H1 (cell line): ENCODE data around the gene PMM2. TPM values are rescaled to one million over a fixed set of nuclear protein-coding genes. Genes with fewer than 3 reads are reported as not detected.

Experiments
- MAFK ChIP-seq: IDR thresholded peaks from 2 replicates; pipeline ENCODE4 v1.6.1; 2012; ENCODE audit warnings: low read depth, mild to moderate bottlenecking, improper control_type of control experiment, low read length
- PHF8 ChIP-seq: fragments of 200-600 bp; sonication (generic); conservative IDR thresholded peaks from 2 replicates; pipeline ENCODE4 v1.7.1; 2012; ENCODE audit warnings: low read depth, mild to moderate bottlenecking, inconsistent platforms, low read length, moderate library complexity
- RBBP5 ChIP-seq: IDR thresholded peaks from 2 replicates; pipeline ENCODE4 v1.7.1; 2012; ENCODE audit warnings: low read depth, mild to moderate bottlenecking, inconsistent platforms, low read length, moderate library complexity, borderline replicate concordance
- SP4 ChIP-seq: IDR thresholded peaks from 2 replicates; pipeline ENCODE4 v1.6.1; 2012; ENCODE audit warnings: low read length, inconsistent platforms
- SUZ12 ChIP-seq: fragments of 200-600 bp; sonication (generic); IDR thresholded peaks from 2 replicates; pipeline ENCODE4 v1.6.1; 2012; ENCODE audit warnings: mild to moderate bottlenecking, inconsistent platforms, low read length, moderate library complexity, mixed read lengths
- polyA plus RNA-seq, 7 experiments: library from polyadenylated mRNA; depleted of rRNA in 3 of 7; stranded (reverse) in 5 of 7; unstranded in 2 of 7; fragments of >200 nt in 5 of 7; fragments of 200-250 nt in 2 of 7; gene quantifications; 1 replicate in 5 of 7; 2 replicates in 1 of 7; 4 replicates in 1 of 7; pipeline versions ENCODE4 v1.2.1 to v1.2.3, GENCODE V29; 2011 to 2013; ENCODE audit warnings: missing spikeins in 2 of 7, mixed read lengths in 2 of 7
- total RNA-seq: library from RNA; stranded (reverse); fragmentation: NEBNext Ultra II Directional; extraction: Animal tissue kit (Norgen Biotek cat#: 25700); gene quantifications from 2 replicates; pipeline ENCODE4 v1.2.1, GENCODE V29; 2021
- TF ChIP-seq, protein P1 (sequence below): fragments of 300-600 bp; sonication (generic); IDR thresholded peaks from 2 replicates; pipeline ENCODE4 v1.7.1; 2012; ENCODE audit warnings: low read length, moderate library complexity, mild to moderate bottlenecking, inconsistent platforms; ENCODE audit not compliant: insufficient replicate concordance

The PMM2 gene
- total and polyA plus RNA-seq, 2 of the 8 experiments (the other 6 are each of a cell fraction or from before 2014, with no cell fraction given): 26.2 to 49.4 TPM

DNA sequence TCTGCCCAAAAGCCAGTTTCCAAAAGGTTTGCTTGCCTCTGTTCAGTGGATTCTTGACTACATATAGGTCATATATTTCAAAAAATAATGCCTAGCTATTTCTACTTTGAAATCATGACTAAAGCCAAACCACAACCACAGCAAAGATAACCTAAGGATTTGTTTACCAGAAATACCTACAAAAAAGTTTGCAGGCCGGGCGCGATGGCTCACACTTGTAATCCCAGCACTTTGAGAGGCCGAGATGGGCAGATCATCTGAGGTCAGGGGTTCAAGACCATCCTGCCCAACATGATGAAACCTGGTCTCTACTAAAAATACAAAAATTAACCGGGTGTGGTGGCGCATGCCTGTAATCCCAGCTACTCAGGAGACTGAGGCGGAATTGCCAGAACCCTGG, 56.0 kb downstream of the PMM2 start (continued):
- TF ChIP-seq, protein P1, sequence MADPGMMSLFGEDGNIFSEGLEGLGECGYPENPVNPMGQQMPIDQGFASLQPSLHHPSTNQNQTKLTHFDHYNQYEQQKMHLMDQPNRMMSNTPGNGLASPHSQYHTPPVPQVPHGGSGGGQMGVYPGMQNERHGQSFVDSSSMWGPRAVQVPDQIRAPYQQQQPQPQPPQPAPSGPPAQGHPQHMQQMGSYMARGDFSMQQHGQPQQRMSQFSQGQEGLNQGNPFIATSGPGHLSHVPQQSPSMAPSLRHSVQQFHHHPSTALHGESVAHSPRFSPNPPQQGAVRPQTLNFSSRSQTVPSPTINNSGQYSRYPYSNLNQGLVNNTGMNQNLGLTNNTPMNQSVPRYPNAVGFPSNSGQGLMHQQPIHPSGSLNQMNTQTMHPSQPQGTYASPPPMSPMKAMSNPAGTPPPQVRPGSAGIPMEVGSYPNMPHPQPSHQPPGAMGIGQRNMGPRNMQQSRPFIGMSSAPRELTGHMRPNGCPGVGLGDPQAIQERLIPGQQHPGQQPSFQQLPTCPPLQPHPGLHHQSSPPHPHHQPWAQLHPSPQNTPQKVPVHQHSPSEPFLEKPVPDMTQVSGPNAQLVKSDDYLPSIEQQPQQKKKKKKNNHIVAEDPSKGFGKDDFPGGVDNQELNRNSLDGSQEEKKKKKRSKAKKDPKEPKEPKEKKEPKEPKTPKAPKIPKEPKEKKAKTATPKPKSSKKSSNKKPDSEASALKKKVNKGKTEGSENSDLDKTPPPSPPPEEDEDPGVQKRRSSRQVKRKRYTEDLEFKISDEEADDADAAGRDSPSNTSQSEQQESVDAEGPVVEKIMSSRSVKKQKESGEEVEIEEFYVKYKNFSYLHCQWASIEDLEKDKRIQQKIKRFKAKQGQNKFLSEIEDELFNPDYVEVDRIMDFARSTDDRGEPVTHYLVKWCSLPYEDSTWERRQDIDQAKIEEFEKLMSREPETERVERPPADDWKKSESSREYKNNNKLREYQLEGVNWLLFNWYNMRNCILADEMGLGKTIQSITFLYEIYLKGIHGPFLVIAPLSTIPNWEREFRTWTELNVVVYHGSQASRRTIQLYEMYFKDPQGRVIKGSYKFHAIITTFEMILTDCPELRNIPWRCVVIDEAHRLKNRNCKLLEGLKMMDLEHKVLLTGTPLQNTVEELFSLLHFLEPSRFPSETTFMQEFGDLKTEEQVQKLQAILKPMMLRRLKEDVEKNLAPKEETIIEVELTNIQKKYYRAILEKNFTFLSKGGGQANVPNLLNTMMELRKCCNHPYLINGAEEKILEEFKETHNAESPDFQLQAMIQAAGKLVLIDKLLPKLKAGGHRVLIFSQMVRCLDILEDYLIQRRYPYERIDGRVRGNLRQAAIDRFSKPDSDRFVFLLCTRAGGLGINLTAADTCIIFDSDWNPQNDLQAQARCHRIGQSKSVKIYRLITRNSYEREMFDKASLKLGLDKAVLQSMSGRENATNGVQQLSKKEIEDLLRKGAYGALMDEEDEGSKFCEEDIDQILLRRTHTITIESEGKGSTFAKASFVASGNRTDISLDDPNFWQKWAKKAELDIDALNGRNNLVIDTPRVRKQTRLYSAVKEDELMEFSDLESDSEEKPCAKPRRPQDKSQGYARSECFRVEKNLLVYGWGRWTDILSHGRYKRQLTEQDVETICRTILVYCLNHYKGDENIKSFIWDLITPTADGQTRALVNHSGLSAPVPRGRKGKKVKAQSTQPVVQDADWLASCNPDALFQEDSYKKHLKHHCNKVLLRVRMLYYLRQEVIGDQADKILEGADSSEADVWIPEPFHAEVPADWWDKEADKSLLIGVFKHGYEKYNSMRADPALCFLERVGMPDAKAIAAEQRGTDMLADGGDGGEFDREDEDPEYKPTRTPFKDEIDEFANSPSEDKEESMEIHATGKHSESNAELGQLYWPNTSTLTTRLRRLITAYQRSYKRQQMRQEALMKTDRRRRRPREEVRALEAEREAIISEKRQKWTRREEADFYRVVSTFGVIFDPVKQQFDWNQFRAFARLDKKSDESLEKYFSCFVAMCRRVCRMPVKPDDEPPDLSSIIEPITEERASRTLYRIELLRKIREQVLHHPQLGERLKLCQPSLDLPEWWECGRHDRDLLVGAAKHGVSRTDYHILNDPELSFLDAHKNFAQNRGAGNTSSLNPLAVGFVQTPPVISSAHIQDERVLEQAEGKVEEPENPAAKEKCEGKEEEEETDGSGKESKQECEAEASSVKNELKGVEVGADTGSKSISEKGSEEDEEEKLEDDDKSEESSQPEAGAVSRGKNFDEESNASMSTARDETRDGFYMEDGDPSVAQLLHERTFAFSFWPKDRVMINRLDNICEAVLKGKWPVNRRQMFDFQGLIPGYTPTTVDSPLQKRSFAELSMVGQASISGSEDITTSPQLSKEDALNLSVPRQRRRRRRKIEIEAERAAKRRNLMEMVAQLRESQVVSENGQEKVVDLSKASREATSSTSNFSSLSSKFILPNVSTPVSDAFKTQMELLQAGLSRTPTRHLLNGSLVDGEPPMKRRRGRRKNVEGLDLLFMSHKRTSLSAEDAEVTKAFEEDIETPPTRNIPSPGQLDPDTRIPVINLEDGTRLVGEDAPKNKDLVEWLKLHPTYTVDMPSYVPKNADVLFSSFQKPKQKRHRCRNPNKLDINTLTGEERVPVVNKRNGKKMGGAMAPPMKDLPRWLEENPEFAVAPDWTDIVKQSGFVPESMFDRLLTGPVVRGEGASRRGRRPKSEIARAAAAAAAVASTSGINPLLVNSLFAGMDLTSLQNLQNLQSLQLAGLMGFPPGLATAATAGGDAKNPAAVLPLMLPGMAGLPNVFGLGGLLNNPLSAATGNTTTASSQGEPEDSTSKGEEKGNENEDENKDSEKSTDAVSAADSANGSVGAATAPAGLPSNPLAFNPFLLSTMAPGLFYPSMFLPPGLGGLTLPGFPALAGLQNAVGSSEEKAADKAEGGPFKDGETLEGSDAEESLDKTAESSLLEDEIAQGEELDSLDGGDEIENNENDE: no peak
- no peak for TF ChIP-seq PHF8
- no peak for TF ChIP-seq RBBP5
- TF ChIP-seq MAFK: no peak
- TF ChIP-seq SUZ12: no peak
- TF ChIP-seq SP4: no peak
